MM.1S (cell line): ENCODE results near the gene RP9.

Experiments used
- DNase-seq: peaks from one replicate; pipeline ENCODE4 v3.0.0-alpha.2; 2015
- H2AFZ ChIP-seq: fragments of 300-600 bp; sonication (generic); 2 replicates; pipeline ENCODE4 v1.6.0; 2016; ENCODE audit warnings: antibody characterized with exemption, low read length
- H3F3A ChIP-seq: fragments of 300-600 bp; sonication (generic); 2 replicates; pipeline ENCODE4 v1.6.1; 2016; ENCODE audit warnings: mild to moderate bottlenecking, antibody characterized with exemption, low read length, moderate library complexity, mixed read lengths; ENCODE audit not compliant: insufficient read depth
- H3K27ac ChIP-seq: fragments of 300-600 bp; sonication (generic); 2 replicates; pipeline ENCODE4 v1.5.1; 2016; ENCODE audit warnings: mild to moderate bottlenecking, low read length
- H3K27me3 ChIP-seq: fragments of 300-600 bp; sonication (generic); replicated peaks from 2 replicates; pipeline ENCODE4 v1.6.0; 2016; ENCODE audit warnings: low read length; ENCODE audit not compliant: insufficient read depth
- H3K36me3 ChIP-seq: fragments of 300-600 bp; sonication (generic); replicated peaks from 2 replicates; pipeline ENCODE4 v1.6.1; 2016; ENCODE audit warnings: mild to moderate bottlenecking, low read length, mixed read lengths; ENCODE audit not compliant: insufficient read depth
- H3K4me1 ChIP-seq: fragments of 300-600 bp; sonication (generic); 2 replicates; pipeline ENCODE4 v1.6.1; 2016; ENCODE audit warnings: low read length, mixed read lengths
- H3K4me2 ChIP-seq: fragments of 300-600 bp; sonication (generic); 2 replicates; pipeline ENCODE4 v1.6.0; 2016; ENCODE audit warnings: low read depth, low read length
- H3K4me3 ChIP-seq: fragments of 300-600 bp; sonication (generic); 2 replicates; pipeline ENCODE4 v1.5.1; 2016; ENCODE audit warnings: low read length, mixed read lengths
- H3K79me2 ChIP-seq: fragments of 300-600 bp; sonication (generic); 2 replicates; pipeline ENCODE4 v1.6.1; 2016; ENCODE audit warnings: mixed run types, low read length, mixed read lengths
- H3K9ac ChIP-seq: fragments of 300-600 bp; sonication (generic); 2 replicates; pipeline ENCODE4 v1.6.1; 2016; ENCODE audit warnings: low read length, mixed read lengths
- H3K9me2 ChIP-seq: fragments of 300-600 bp; sonication (generic); replicated peaks from 2 replicates; pipeline ENCODE4 v1.6.1; 2016; ENCODE audit warnings: mild to moderate bottlenecking, low read length, mixed read lengths; ENCODE audit not compliant: insufficient read depth
- H3K9me3 ChIP-seq: fragments of 300-600 bp; sonication (generic); replicated peaks from 2 replicates; pipeline ENCODE4 v1.6.1; 2016; ENCODE audit warnings: mild to moderate bottlenecking, low read length, mixed read lengths; ENCODE audit not compliant: insufficient read depth
- H4K20me1 ChIP-seq: fragments of 300-600 bp; sonication (generic); 2 replicates; pipeline ENCODE4 v1.6.1; 2016; ENCODE audit warnings: mild to moderate bottlenecking, low read length, moderate library complexity, mixed read lengths; ENCODE audit not compliant: insufficient read depth
- EZH2 ChIP-seq: fragments of 300-600 bp; sonication (generic); optimal IDR thresholded peaks from 2 replicates; pipeline ENCODE3; 2017; ENCODE audit warnings: low read depth, mild to moderate bottlenecking, antibody characterized with exemption, low read length, mixed read lengths
- EZH2phosphoT487 ChIP-seq: fragments of 300-600 bp; sonication (generic); IDR thresholded peaks from 2 replicates; pipeline ENCODE4 v1.6.1; 2018; ENCODE audit warnings: antibody characterized with exemption, low read length
- TF ChIP-seq, protein P1 (sequence below): fragments of 300-600 bp; sonication (generic); IDR thresholded peaks from 2 replicates; pipeline ENCODE4 v1.5.1; 2016; ENCODE audit warnings: antibody characterized with exemption, low read length, mixed read lengths

Gene RP9

DNA sequence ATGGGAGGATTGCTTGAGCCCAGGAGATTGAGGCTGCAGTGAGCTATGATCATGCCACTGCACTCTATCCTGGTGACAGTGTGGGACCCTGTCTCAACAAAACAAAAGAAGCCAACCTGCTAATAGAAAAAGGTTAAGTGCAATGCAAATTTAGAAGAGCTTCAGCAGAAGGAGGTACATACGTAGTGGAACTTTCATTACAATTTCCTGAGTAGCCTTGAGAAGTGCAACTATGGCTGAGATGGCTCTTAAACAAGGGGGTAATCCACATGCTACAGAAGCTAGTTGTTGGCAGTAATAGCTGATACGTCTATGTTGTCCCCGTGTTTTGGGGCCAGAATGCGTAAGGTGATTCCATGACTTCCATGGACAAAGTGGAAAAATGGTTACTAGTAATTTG, 36.0 kb downstream of the RP9 start:
- no peak overlapping the region for H2AFZ ChIP-seq
- H3K27me3 ChIP-seq, result no peaks in the 10 kb centered on the region
- no peaks in the 10 kb centered on the region for H3F3A ChIP-seq
- H3K9me3 ChIP-seq, result no peaks in the 10 kb centered on the region
- TF ChIP-seq EZH2, result no peak
- TF ChIP-seq EZH2phosphoT487, result no peak
- TF ChIP-seq, protein P1, sequence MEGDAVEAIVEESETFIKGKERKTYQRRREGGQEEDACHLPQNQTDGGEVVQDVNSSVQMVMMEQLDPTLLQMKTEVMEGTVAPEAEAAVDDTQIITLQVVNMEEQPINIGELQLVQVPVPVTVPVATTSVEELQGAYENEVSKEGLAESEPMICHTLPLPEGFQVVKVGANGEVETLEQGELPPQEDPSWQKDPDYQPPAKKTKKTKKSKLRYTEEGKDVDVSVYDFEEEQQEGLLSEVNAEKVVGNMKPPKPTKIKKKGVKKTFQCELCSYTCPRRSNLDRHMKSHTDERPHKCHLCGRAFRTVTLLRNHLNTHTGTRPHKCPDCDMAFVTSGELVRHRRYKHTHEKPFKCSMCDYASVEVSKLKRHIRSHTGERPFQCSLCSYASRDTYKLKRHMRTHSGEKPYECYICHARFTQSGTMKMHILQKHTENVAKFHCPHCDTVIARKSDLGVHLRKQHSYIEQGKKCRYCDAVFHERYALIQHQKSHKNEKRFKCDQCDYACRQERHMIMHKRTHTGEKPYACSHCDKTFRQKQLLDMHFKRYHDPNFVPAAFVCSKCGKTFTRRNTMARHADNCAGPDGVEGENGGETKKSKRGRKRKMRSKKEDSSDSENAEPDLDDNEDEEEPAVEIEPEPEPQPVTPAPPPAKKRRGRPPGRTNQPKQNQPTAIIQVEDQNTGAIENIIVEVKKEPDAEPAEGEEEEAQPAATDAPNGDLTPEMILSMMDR, result no peak
- no peak for DNase-seq
- H3K27ac ChIP-seq, result no peak overlapping the region
- no peak overlapping the region for H3K4me3 ChIP-seq
- H3K9ac ChIP-seq, result no peak overlapping the region
- no peaks in the 10 kb centered on the region for H3K9me2 ChIP-seq
- H4K20me1 ChIP-seq, result no peaks in the 10 kb centered on the region
- H3K79me2 ChIP-seq, result no peaks in the 10 kb centered on the region
- H3K36me3 ChIP-seq, result no peaks in the 10 kb centered on the region
- no peak overlapping the region for H3K4me2 ChIP-seq
- peaks cover 8% of the 10 kb centered on the region for H3K4me1 ChIP-seq

DNA sequence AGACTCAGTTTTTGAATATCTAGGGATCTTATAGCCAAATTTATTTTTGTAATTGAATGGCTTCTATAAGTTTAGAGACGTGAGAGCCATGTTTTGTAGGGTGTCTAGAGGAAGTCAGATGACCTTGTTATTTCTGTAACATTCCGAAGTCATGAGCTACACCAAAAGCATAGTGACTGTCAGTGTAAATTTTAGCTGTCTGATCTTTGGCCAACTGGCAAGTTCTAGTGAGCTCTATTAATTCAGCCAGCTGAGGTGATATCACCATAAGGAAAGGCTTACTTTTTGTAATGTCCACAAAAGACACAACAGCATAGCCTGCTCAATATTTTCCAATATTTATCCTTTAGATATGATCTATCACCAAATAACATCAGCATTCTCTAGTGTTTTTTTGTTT, 36.7 kb downstream of the RP9 start:
- Histone ChIP-seq H3K9me3 (no peaks in the 10 kb centered on the region), H2AFZ (no peak overlapping the region), H3F3A (no peaks in the 10 kb centered on the region), H3K4me1 (peaks cover 8% of the 10 kb centered on the region), H3K27ac (no peak overlapping the region), H3K4me3 (no peak overlapping the region), H3K4me2 (no peak overlapping the region), H3K9ac (no peak overlapping the region), H3K36me3 (no peaks in the 10 kb centered on the region), H3K27me3 (no peaks in the 10 kb centered on the region), H3K9me2 (no peaks in the 10 kb centered on the region), H4K20me1 (no peaks in the 10 kb centered on the region), H3K79me2 (no peaks in the 10 kb centered on the region)
- no peak for DNase-seq
- TF ChIP-seq EZH2phosphoT487, result no peak
- TF ChIP-seq, protein P1, result no peak
- TF ChIP-seq EZH2, result no peak

DNA sequence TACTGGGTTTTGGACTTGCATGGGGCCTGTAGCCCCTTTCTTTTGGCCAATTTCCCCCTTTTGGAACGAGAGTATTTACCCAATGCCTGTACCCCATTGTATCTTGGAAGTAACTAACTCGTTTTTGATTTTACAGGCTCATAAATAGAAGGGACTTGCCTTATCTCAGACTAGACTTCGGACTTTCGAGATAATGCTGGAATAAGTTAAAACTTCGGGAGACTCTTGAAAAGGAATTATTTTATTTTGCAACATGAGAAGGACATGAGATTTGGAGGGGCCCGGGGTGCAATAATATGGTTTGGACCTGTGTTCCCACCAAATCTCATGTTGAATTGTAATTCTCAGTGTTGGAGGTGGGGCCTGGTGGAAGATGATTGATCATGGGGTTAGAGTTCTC, 38.4 kb downstream of the RP9 start:
- H3K27ac ChIP-seq, result no peak overlapping the region
- H3K79me2 ChIP-seq, result no peaks in the 10 kb centered on the region
- H3K9ac ChIP-seq, result no peak overlapping the region
- no peaks in the 10 kb centered on the region for H3K9me2 ChIP-seq
- DNase-seq, result no peak
- H3K4me3 ChIP-seq, result no peak overlapping the region
- no peaks in the 10 kb centered on the region for H3K27me3 ChIP-seq
- no peak overlapping the region for H2AFZ ChIP-seq
- TF ChIP-seq EZH2phosphoT487, result no peak
- TF ChIP-seq, protein P1, result no peak
- TF ChIP-seq EZH2, result no peak
- H3K36me3 ChIP-seq, result no peaks in the 10 kb centered on the region
- no peak overlapping the region for H3K4me2 ChIP-seq
- no peaks in the 10 kb centered on the region for H4K20me1 ChIP-seq
- H3K9me3 ChIP-seq, result no peaks in the 10 kb centered on the region
- no peaks in the 10 kb centered on the region for H3K4me1 ChIP-seq
- no peaks in the 10 kb centered on the region for H3F3A ChIP-seq

DNA sequence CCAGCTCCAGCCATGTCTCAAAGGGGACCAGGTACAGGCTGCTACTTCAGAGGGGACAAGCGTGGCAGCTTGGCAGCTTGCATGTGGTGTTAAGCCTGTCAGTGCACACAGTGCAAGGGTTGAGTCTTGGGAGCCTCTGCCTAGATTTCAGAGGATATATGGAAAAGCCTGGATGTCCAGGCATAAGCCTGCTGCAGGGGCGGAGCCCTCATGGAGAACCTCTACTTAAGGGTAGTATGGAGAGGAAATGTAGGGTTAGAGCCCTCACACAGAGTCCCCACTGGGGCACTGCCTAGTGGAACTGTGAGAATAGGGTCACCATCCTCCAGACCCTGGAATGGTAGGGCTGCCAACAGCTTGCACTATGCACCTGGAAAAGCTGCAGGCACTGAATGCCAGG, 38.9 kb downstream of the RP9 start:
- no peaks in the 10 kb centered on the region for H3K36me3 ChIP-seq
- H3K9ac ChIP-seq, result no peak overlapping the region
- no peak for DNase-seq
- H2AFZ ChIP-seq, result no peak overlapping the region
- H3K4me1 ChIP-seq, result no peaks in the 10 kb centered on the region
- TF ChIP-seq, protein P1, result no peak
- TF ChIP-seq EZH2phosphoT487 (no peak), EZH2 (no peak)
- no peak overlapping the region for H3K4me3 ChIP-seq
- no peak overlapping the region for H3K27ac ChIP-seq
- H3K9me3 ChIP-seq, result no peaks in the 10 kb centered on the region
- no peaks in the 10 kb centered on the region for H3K9me2 ChIP-seq
- H3K27me3 ChIP-seq, result no peaks in the 10 kb centered on the region
- no peaks in the 10 kb centered on the region for H4K20me1 ChIP-seq
- H3K4me2 ChIP-seq, result no peak overlapping the region
- no peaks in the 10 kb centered on the region for H3K79me2 ChIP-seq
- H3F3A ChIP-seq, result no peaks in the 10 kb centered on the region
